H9 (cell line): Measurements from ENCODE around the gene TBL1Y. TPM values are rescaled to one million over a fixed set of nuclear protein-coding genes. Genes with fewer than 3 reads are reported as not detected.
"Not testable (repeated sequence)": the region's sequence is repeated elsewhere in the genome, so short reads cannot be mapped to it uniquely, and the experiment has no call there.

Experiments used
- DNase-seq: peaks from one replicate; pipeline ENCODE4 v3.0.0-alpha.2; 2017
- H2AFZ ChIP-seq: one replicate; pipeline ENCODE4 v1.6.1; 2013; ENCODE audit warnings: mild to moderate bottlenecking, low read length, control low read depth, moderate library complexity
- H2AK5ac ChIP-seq: 2 replicates; pipeline ENCODE4 v1.6.1; 2013; ENCODE audit warnings: low read length, control low read depth, mixed read lengths; ENCODE audit not compliant: insufficient read length
- H2BK120ac ChIP-seq: one replicate; pipeline ENCODE4 v1.6.1; 2013; ENCODE audit warnings: low read depth, mild to moderate bottlenecking, low read length, control low read depth, inconsistent platforms; ENCODE audit not compliant: poor library complexity, severe bottlenecking
- H2BK12ac ChIP-seq: 2 replicates; pipeline ENCODE4 v1.6.1; 2013; ENCODE audit warnings: low read length, control low read depth, mixed read lengths, low read depth; ENCODE audit not compliant: insufficient read length
- H2BK15ac ChIP-seq: 2 replicates; pipeline ENCODE4 v1.6.1; 2013; ENCODE audit warnings: low read depth, low read length, control low read depth
- H2BK20ac ChIP-seq: one replicate; pipeline ENCODE4 v1.6.1; 2013; ENCODE audit warnings: low read depth, mild to moderate bottlenecking, low read length, control low read depth, inconsistent platforms; ENCODE audit not compliant: poor library complexity, severe bottlenecking
- H2BK5ac ChIP-seq: 2 replicates; pipeline ENCODE4 v1.6.1; 2013; ENCODE audit warnings: low read length, control low read depth, mixed read lengths; ENCODE audit not compliant: insufficient read length
- H3K14ac ChIP-seq: 2 replicates; pipeline ENCODE4 v1.6.1; 2013; ENCODE audit warnings: low read length, control low read depth; ENCODE audit not compliant: insufficient read depth
- H3K18ac ChIP-seq: 2 replicates; pipeline ENCODE4 v1.6.1; 2013; ENCODE audit warnings: low read depth, mild to moderate bottlenecking, mixed read lengths, low read length, control low read depth; ENCODE audit not compliant: insufficient read length
- H3K23ac ChIP-seq: 2 replicates; pipeline ENCODE4 v1.6.1; 2013; ENCODE audit warnings: low read length, control low read depth, mixed read lengths, low read depth; ENCODE audit not compliant: insufficient read length
- H3K23me2 ChIP-seq: 2 replicates; pipeline ENCODE4 v1.6.1; 2013; ENCODE audit warnings: low read depth, mild to moderate bottlenecking, mixed read lengths, low read length, control low read depth; ENCODE audit not compliant: insufficient read length, poor library complexity, severe bottlenecking
- H3K27ac ChIP-seq: 2 replicates; pipeline ENCODE4 v1.5.1; 2013; ENCODE audit warnings: low read length, control low read depth, mixed read lengths, low read depth; ENCODE audit not compliant: insufficient read length
- H3K27me3 ChIP-seq: 2 replicates; pipeline ENCODE4 v1.6.1; 2013; ENCODE audit warnings: low read length, control low read depth, inconsistent platforms; ENCODE audit not compliant: insufficient read depth
- H3K4ac ChIP-seq: 2 replicates; pipeline ENCODE4 v1.6.1; 2013; ENCODE audit warnings: low read depth, mild to moderate bottlenecking, control low read depth, inconsistent platforms, low read length, moderate library complexity
- H3K4me1 ChIP-seq: 2 replicates; pipeline ENCODE4 v1.6.1; 2013; ENCODE audit warnings: low read length, control low read depth, inconsistent platforms; ENCODE audit not compliant: insufficient read depth
- H3K4me2 ChIP-seq: 2 replicates; pipeline ENCODE4 v1.6.1; 2013; ENCODE audit warnings: low read length, control low read depth, mixed read lengths; ENCODE audit not compliant: insufficient read length, insufficient read depth
- H3K56ac ChIP-seq: 2 replicates; pipeline ENCODE4 v1.6.1; 2013; ENCODE audit warnings: low read depth, mild to moderate bottlenecking, mixed read lengths, low read length, control low read depth; ENCODE audit not compliant: insufficient read length
- H3K79me1 ChIP-seq: 2 replicates; pipeline ENCODE4 v1.6.1; 2013; ENCODE audit warnings: low read depth, mild to moderate bottlenecking, moderate library complexity, low read length, control low read depth, inconsistent platforms; ENCODE audit not compliant: insufficient read depth, poor library complexity, severe bottlenecking
- H3K79me2 ChIP-seq: 2 replicates; pipeline ENCODE4 v1.6.1; 2013; ENCODE audit warnings: low read length, control low read depth, inconsistent platforms; ENCODE audit not compliant: insufficient read depth
- H3K9ac ChIP-seq: 2 replicates; pipeline ENCODE4 v1.6.1; 2013; ENCODE audit warnings: low read length, control low read depth, mixed read lengths; ENCODE audit not compliant: insufficient read length; ENCODE audit errors: extremely low read depth
- H3K9me3 ChIP-seq: one replicate; pipeline ENCODE4 v1.6.1; 2013; ENCODE audit warnings: low read depth, low read length, inconsistent platforms; ENCODE audit not compliant: control insufficient read depth
- H3T11ph ChIP-seq: one replicate; pipeline ENCODE4 v1.6.1; 2013; ENCODE audit warnings: mild to moderate bottlenecking, low read length, control low read depth, inconsistent platforms
- H4K20me1 ChIP-seq: one replicate; pipeline ENCODE4 v1.6.1; 2013; ENCODE audit not compliant: control insufficient read depth, insufficient read length, insufficient read depth
- H4K5ac ChIP-seq: 2 replicates; pipeline ENCODE4 v1.6.1; 2013; ENCODE audit warnings: low read depth, mild to moderate bottlenecking, mixed read lengths, low read length, control low read depth; ENCODE audit not compliant: insufficient read length
- H4K8ac ChIP-seq: replicated peaks from 2 replicates; pipeline ENCODE4 v1.6.1; 2013; ENCODE audit warnings: low read length, control low read depth, mixed read lengths, low read depth; ENCODE audit not compliant: insufficient read length
- H4K91ac ChIP-seq: 2 replicates; pipeline ENCODE4 v1.6.1; 2013; ENCODE audit warnings: low read depth, mild to moderate bottlenecking, moderate library complexity, mixed read lengths, low read length, control low read depth; ENCODE audit not compliant: insufficient read length
- H3K27ac Mint-ChIP-seq, 3 experiments: 2 replicates in 2 of 3; 3 replicates in 1 of 3; pipeline ENCODE4 v1.8.0; 2020 to 2021; ENCODE audit warnings: mixed read lengths in 3 of 3, mild to moderate bottlenecking in 1 of 3, moderate library complexity in 1 of 3
- H3K27me3 Mint-ChIP-seq: 2 replicates; pipeline ENCODE4 v1.8.0; 2021; ENCODE audit warnings: low read depth, mild to moderate bottlenecking, moderate library complexity, mixed read lengths
- H3K36me3 Mint-ChIP-seq, 3 experiments: 2 replicates in 2 of 3; 3 replicates in 1 of 3; pipeline ENCODE4 v1.8.0; 2020 to 2021; ENCODE audit warnings: low read depth in 3 of 3, mixed read lengths in 3 of 3; ENCODE audit not compliant: insufficient read depth in 1 of 3
- H3K4me1 Mint-ChIP-seq, 2 experiments: 2 replicates each; pipeline ENCODE4 v1.8.0; 2020; ENCODE audit warnings: mixed read lengths in 2 of 2
- H3K4me3 Mint-ChIP-seq, 2 experiments: 2 replicates in 1 of 2; 3 replicates in 1 of 2; pipeline ENCODE4 v1.8.0; 2020 to 2021; ENCODE audit warnings: mild to moderate bottlenecking in 2 of 2, mixed read lengths in 2 of 2, moderate library complexity in 1 of 2
- H3K9me3 Mint-ChIP-seq, 2 experiments: 2 replicates in 1 of 2; 3 replicates in 1 of 2; pipeline ENCODE4 v1.8.0; 2020; ENCODE audit warnings: mild to moderate bottlenecking in 2 of 2, mixed read lengths in 2 of 2, moderate library complexity in 1 of 2
- WGBS: extraction: QIAGEN DNeasy Blood & Tissue Kit; methylation state at CpG from one replicate; pipeline ENCODE4 v1.1.7; 2013; ENCODE audit warnings: missing lambda C conversion rate, low lambda C conversion rate, mixed read lengths; ENCODE audit not compliant: insufficient read length; ENCODE audit errors: extremely low coverage; 5-methylcytosine and 5-hydroxymethylcytosine counted together
- total RNA-seq: library from RNA; stranded (reverse); gene quantifications from 2 replicates; pipeline ENCODE4 v1.2.1, GENCODE V29; 2021
- TF ChIP-seq, protein P1 (sequence below): fragments of 200-600 bp; sonication (generic); conservative IDR thresholded peaks from 3 replicates; pipeline ENCODE4 v1.8.0; 2021; ENCODE audit warnings: antibody characterized with exemption, mild to moderate bottlenecking

TBL1Y gene
- total RNA-seq, 1 experiment from 2014 or later: not detected

DNA sequence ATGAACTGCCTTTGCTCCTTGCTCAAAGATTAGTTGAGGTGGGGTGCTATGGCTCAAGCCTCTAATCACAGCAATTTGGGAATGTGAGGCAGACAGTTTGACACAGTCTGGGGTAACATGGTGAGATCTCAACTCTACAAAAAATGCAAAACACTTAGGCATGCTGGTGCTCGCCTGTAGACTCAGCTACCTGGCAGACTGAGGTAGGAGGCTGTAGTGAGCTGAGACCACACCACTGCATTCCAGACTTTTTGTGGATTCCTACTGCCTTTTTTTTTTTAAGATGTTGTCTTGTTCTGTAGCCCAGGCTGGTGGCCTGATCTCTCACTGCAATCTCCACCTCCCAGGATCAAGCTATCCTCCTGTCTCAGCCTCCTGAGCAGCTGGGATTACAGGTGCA, 2.9 kb upstream of the TBL1Y start:
- H3K79me2 ChIP-seq: no peaks in the 10 kb centered on the region
- no peak for DNase-seq
- no peak overlapping the region for H2BK20ac ChIP-seq
- Mint-ChIP-seq H3K4me3 (no peak overlapping the region), H3K27ac (no peak overlapping the region), H3K4me1 (no peaks in the 10 kb centered on the region), H3K27me3 (no peaks in the 10 kb centered on the region), H3K36me3 (no peaks in the 10 kb centered on the region), H3K9me3 (no peaks in the 10 kb centered on the region)
- WGBS: no CpG with 5 or more reads among the region's 1 CpG
- H4K91ac ChIP-seq: no peak overlapping the region
- no peaks in the 10 kb centered on the region for H4K20me1 ChIP-seq
- H3K4me2 ChIP-seq: no peak overlapping the region
- no peaks in the 10 kb centered on the region for H3K79me1 ChIP-seq
- H2BK12ac ChIP-seq: no peak overlapping the region
- no peak overlapping the region for H4K8ac ChIP-seq
- no peaks in the 10 kb centered on the region for H3K27me3 ChIP-seq
- no peaks in the 10 kb centered on the region for H3K4me1 ChIP-seq
- H3K9ac ChIP-seq: no peak overlapping the region
- no peak overlapping the region for H3K27ac ChIP-seq
- no peak overlapping the region for H2BK120ac ChIP-seq
- H3T11ph ChIP-seq: no peak overlapping the region
- H2BK15ac ChIP-seq: no peak overlapping the region
- no peak overlapping the region for H2BK5ac ChIP-seq
- no peak overlapping the region for H4K5ac ChIP-seq
- H3K9me3 ChIP-seq: no peaks in the 10 kb centered on the region
- no peak overlapping the region for H3K18ac ChIP-seq
- TF ChIP-seq, protein P1, sequence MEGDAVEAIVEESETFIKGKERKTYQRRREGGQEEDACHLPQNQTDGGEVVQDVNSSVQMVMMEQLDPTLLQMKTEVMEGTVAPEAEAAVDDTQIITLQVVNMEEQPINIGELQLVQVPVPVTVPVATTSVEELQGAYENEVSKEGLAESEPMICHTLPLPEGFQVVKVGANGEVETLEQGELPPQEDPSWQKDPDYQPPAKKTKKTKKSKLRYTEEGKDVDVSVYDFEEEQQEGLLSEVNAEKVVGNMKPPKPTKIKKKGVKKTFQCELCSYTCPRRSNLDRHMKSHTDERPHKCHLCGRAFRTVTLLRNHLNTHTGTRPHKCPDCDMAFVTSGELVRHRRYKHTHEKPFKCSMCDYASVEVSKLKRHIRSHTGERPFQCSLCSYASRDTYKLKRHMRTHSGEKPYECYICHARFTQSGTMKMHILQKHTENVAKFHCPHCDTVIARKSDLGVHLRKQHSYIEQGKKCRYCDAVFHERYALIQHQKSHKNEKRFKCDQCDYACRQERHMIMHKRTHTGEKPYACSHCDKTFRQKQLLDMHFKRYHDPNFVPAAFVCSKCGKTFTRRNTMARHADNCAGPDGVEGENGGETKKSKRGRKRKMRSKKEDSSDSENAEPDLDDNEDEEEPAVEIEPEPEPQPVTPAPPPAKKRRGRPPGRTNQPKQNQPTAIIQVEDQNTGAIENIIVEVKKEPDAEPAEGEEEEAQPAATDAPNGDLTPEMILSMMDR: no peak
- H3K14ac ChIP-seq: no peak overlapping the region
- no peak overlapping the region for H2AFZ ChIP-seq
- no peak overlapping the region for H3K56ac ChIP-seq
- no peak overlapping the region for H3K4ac ChIP-seq
- no peaks in the 10 kb centered on the region for H3K23me2 ChIP-seq
- H3K23ac ChIP-seq: no peak overlapping the region
- H2AK5ac ChIP-seq: no peak overlapping the region

DNA sequence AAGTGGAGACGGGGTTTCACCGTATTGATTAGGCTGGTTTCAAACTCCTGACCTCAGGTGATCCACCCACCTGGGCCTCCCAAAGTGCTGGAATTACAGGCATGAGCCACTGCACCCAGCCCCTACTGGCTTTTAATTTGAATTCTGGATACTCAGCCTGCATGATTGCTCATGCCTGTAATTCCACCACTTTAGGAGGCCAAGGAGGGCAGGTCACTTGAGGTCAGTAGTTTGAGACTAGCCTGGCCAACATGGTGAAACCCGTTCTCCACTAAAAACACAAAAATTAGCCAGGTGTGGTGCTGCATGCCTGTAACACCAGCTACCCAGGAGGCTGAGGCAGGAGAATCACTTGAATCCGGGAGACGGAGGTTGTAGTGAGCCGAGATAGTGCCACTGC, 2.5 kb upstream of the TBL1Y start:
- not testable (repeated sequence) for H3T11ph ChIP-seq, H2AFZ ChIP-seq, H3K27me3 Mint-ChIP-seq

More for the DNA sequence above, 2.5 kb upstream of the TBL1Y start:
- H3K14ac ChIP-seq, H3K4ac ChIP-seq, H4K5ac ChIP-seq, H2BK20ac ChIP-seq, H3K79me1 ChIP-seq, H3K36me3 Mint-ChIP-seq, DNase-seq, H4K91ac ChIP-seq, H3K27ac Mint-ChIP-seq, H4K20me1 ChIP-seq, H2BK120ac ChIP-seq, H4K8ac ChIP-seq, H3K27ac ChIP-seq, H2BK5ac ChIP-seq, H2AK5ac ChIP-seq, H3K4me1 ChIP-seq, H3K27me3 ChIP-seq, H3K56ac ChIP-seq, H3K18ac ChIP-seq, H3K9me3 ChIP-seq, H3K4me3 Mint-ChIP-seq, H3K4me2 ChIP-seq, H3K23me2 ChIP-seq, H3K4me1 Mint-ChIP-seq, H3K9ac ChIP-seq, H3K9me3 Mint-ChIP-seq, H2BK15ac ChIP-seq, H2BK12ac ChIP-seq, H3K23ac ChIP-seq, H3K79me2 ChIP-seq: not testable (repeated sequence)
- no CpG with 5 or more reads among the region's 6 CpGs for WGBS
